Stimulated activated CD8-positive, alpha-beta memory T cell treated with anti-CD3 and anti-CD28 coated beads, Interleukin-12 subunit alpha, Interleukin-12 subunit beta, amount 100 ng/mL, for 1 hour (primary cell): ENCODE measurements around the gene SLC19A1.

Source experiments
- DNase-seq: peaks from one replicate; pipeline ENCODE4 v3.0.0-alpha.2; 2020; ENCODE audit warnings: low read depth

The SLC19A1 gene

GRCh38 chr21:45492765-45493164 lies 49.5 kb downstream of the SLC19A1 start:
- no peak for DNase-seq

- no peak for DNase-seq
Measured at GRCh38 chr21:45491623-45492022, 50.6 kb downstream of the SLC19A1 start.

GRCh38 chr21:45491056-45491455 lies 51.2 kb downstream of the SLC19A1 start:
- no peak for DNase-seq

GRCh38 chr21:45490049-45490731 lies 52.0 kb downstream of the SLC19A1 start:
- no peak for DNase-seq

- no peak for DNase-seq
Measured at GRCh38 chr21:45489722-45489982, 52.6 kb downstream of the SLC19A1 start.

GRCh38 chr21:45488931-45489721 lies 53.1 kb downstream of the SLC19A1 start:
- no peak for DNase-seq

GRCh38 chr21:45487891-45488600 lies 54.2 kb downstream of the SLC19A1 start:
- DNase-seq = no peak

GRCh38 chr21:45487161-45487806 lies 55.0 kb downstream of the SLC19A1 start:
- no peak for DNase-seq

GRCh38 chr21:45486443-45487160 lies 55.6 kb downstream of the SLC19A1 start:
- no peak for DNase-seq

GRCh38 chr21:45485686-45486442 lies 56.4 kb downstream of the SLC19A1 start:
- DNase-seq = no peak

GRCh38 chr21:45484318-45484717 lies 57.9 kb downstream of the SLC19A1 start:
- DNase-seq = no peak

- no peak for DNase-seq
Measured at GRCh38 chr21:45482899-45483821, 59.1 kb downstream of the SLC19A1 start.

GRCh38 chr21:45481977-45482898 lies 60.0 kb downstream of the SLC19A1 start:
- DNase-seq = no peak

GRCh38 chr21:45481566-45481965 lies 60.7 kb downstream of the SLC19A1 start:
- DNase-seq = no peak

GRCh38 chr21:45480701-45481500 lies 61.3 kb downstream of the SLC19A1 start:
- DNase-seq = no peak

GRCh38 chr21:45479691-45480675 lies 62.3 kb downstream of the SLC19A1 start:
- no peak for DNase-seq
